Astrocyte (in vitro differentiated cells and primary cell): ENCODE results near the gene RCL1.

Source experiments
- EZH2 ChIP-seq: IDR thresholded peaks from 2 replicates; pipeline ENCODE4 v1.6.1; 2012; ENCODE audit warnings: mild to moderate bottlenecking, low read length, inconsistent platforms; ENCODE audit not compliant: insufficient read depth
- TF ChIP-seq, protein P1 (sequence below): IDR thresholded peaks from 2 replicates; pipeline ENCODE4 v1.5.1; 2011; ENCODE audit warnings: low read depth, mild to moderate bottlenecking, inconsistent platforms, low read length, moderate library complexity; ENCODE audit not compliant: insufficient read depth

DNA sequence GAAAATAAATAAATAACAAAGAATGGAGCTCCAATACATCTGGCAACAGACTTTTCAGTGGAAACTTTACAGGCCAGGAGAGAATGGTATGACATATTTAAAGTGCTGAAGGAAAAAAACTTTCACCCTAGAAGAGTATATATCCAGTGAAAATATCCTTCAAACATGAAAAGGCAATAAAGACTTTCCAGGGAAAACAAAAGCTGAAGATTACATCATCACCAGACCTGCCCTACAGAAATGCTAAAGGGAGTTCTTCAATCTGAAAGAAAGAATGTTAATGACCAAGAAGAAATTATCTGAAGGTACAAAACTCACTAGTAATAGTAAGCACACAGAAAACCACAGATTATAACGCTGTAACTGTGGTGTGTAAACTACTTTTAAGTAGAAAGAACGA lies 8.3 kb upstream of the RCL1 start:
- TF ChIP-seq, protein P1, sequence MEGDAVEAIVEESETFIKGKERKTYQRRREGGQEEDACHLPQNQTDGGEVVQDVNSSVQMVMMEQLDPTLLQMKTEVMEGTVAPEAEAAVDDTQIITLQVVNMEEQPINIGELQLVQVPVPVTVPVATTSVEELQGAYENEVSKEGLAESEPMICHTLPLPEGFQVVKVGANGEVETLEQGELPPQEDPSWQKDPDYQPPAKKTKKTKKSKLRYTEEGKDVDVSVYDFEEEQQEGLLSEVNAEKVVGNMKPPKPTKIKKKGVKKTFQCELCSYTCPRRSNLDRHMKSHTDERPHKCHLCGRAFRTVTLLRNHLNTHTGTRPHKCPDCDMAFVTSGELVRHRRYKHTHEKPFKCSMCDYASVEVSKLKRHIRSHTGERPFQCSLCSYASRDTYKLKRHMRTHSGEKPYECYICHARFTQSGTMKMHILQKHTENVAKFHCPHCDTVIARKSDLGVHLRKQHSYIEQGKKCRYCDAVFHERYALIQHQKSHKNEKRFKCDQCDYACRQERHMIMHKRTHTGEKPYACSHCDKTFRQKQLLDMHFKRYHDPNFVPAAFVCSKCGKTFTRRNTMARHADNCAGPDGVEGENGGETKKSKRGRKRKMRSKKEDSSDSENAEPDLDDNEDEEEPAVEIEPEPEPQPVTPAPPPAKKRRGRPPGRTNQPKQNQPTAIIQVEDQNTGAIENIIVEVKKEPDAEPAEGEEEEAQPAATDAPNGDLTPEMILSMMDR, result no peak
- TF ChIP-seq EZH2, result no peak
